GM12878 (cell line): ENCODE data around the gene PIP5KL1. TPM values are rescaled to one million over a fixed set of nuclear protein-coding genes. Genes with fewer than 3 reads are reported as not detected.

Experiments
- ATAC-seq: fragments of 200-7000 bp; cut with Tn5 transposase; 3 replicates; pipeline ENCODE4 v1.9.1; 2020; ENCODE audit warnings: mild to moderate bottlenecking, moderate library complexity
- BruUV-seq: library from RNA; stranded (reverse); fragments of 400-500 nt; replicated peaks from 2 replicates; lab custom pipeline; 2021; lab: Mats Ljungman, UMichigan
- CTCF ChIA-PET: fragments of 300-600 bp; sonication (Branson Sonifier 250); formaldehyde crosslinking; extraction: SDS; loops from one replicate; lab custom pipeline; 2021; ENCODE audit warnings: inconsistent platforms; lab: Yijun Ruan, JAX
- POLR2A ChIA-PET: fragments of 350-600 bp; formaldehyde crosslinking; extraction: SDS; loops from one replicate; lab custom pipeline; 2021; ENCODE audit warnings: inconsistent platforms; lab: Charles Lee
- RAD21 ChIA-PET: fragments of 300-600 bp; sonication (Branson Sonifier 250); formaldehyde crosslinking; loops from one replicate; lab custom pipeline; 2023; ENCODE audit warnings: antibody characterized with exemption; ENCODE audit not compliant: unreplicated experiment; lab: Charles Lee
- SMC1A ChIA-PET: fragments of 300-600 bp; sonication (Branson Sonifier 250); formaldehyde crosslinking; loops from one replicate; lab custom pipeline; 2023; ENCODE audit not compliant: unreplicated experiment, uncharacterized antibody; lab: Charles Lee
- DNase-seq: peaks from one replicate; pipeline ENCODE4 v3.0.0-alpha.2; 2011; ENCODE audit warnings: low read depth, low spot score
- FAIRE-seq: peaks from 3 replicates; lab custom pipeline; 2011; peaks lifted over from hg19 to GRCh38; lab: Jason Lieb, UNC
- H2AFZ ChIP-seq: 2 replicates; pipeline ENCODE4 v1.6.0; 2011; ENCODE audit warnings: low read depth, low read length, control low read depth; ENCODE audit not compliant: control insufficient read depth
- H3K27ac ChIP-seq: 2 replicates; pipeline ENCODE4 v1.5.1; 2011; ENCODE audit warnings: control low read depth; ENCODE audit not compliant: control insufficient read depth, insufficient read depth
- H3K27me3 ChIP-seq, 2 experiments: replicated peaks in 1 of 2; 2 replicates each; pipeline versions ENCODE4 v1.6.0 to v1.6.1; 2011; ENCODE audit warnings: low read length in 1 of 2; ENCODE audit not compliant: control insufficient read depth in 2 of 2, insufficient read depth in 2 of 2
- H3K36me3 ChIP-seq, 2 experiments: 2 replicates each; pipeline ENCODE4 v1.5.1; 2011; ENCODE audit warnings: low read length in 1 of 2; ENCODE audit not compliant: control insufficient read depth in 2 of 2, insufficient read depth in 2 of 2
- H3K4me1 ChIP-seq: 2 replicates; pipeline ENCODE4 v1.6.1; 2011; ENCODE audit warnings: mild to moderate bottlenecking, low read length, moderate library complexity, mixed read lengths; ENCODE audit not compliant: control insufficient read depth, insufficient read depth
- H3K4me2 ChIP-seq: 2 replicates; pipeline ENCODE4 v1.6.0; 2011; ENCODE audit warnings: control low read depth; ENCODE audit not compliant: control insufficient read depth, insufficient read depth
- H3K4me3 ChIP-seq: fragments of 200-600 bp; sonication (generic); 2 replicates; pipeline ENCODE4 v1.5.1; 2016
- H3K79me2 ChIP-seq: 2 replicates; pipeline ENCODE4 v1.6.0; 2011; ENCODE audit warnings: low read length; ENCODE audit not compliant: control insufficient read depth, insufficient read depth
- H3K9ac ChIP-seq: 2 replicates; pipeline ENCODE4 v1.8.0; 2011; ENCODE audit warnings: low read length, control low read depth, mixed read lengths; ENCODE audit not compliant: control insufficient read depth, insufficient read depth
- H3K9me3 ChIP-seq: replicated peaks from 3 replicates; pipeline ENCODE4 v1.5.1; 2011; ENCODE audit warnings: mild to moderate bottlenecking, low read length; ENCODE audit not compliant: control insufficient read depth, insufficient read depth
- H4K20me1 ChIP-seq: 2 replicates; pipeline ENCODE4 v1.6.0; 2011; ENCODE audit not compliant: control insufficient read depth, insufficient read depth
- CBFB ChIP-seq: IDR thresholded peaks from 2 replicates; pipeline ENCODE4 v1.6.1; 2016; ENCODE audit warnings: antibody characterized with exemption, low read depth
- CBX5 ChIP-seq: sonication (generic); IDR thresholded peaks from 2 replicates; pipeline ENCODE4 v1.6.1; 2016; ENCODE audit warnings: low read depth, moderate library complexity, mild to moderate bottlenecking, inconsistent platforms
- DPF2 ChIP-seq: fragments of 450-650 bp; IDR thresholded peaks from 2 replicates; pipeline ENCODE4 v1.6.1; 2017; ENCODE audit warnings: mild to moderate bottlenecking
- ETV6 ChIP-seq, 2 experiments: fragments of 450-650 bp in 1 of 2; IDR thresholded peaks in 1 of 2; conservative IDR thresholded peaks in 1 of 2; 2 replicates each; pipeline ENCODE4 v1.6.1; 2014; ENCODE audit warnings: antibody characterized with exemption in 1 of 2, borderline replicate concordance in 1 of 2, low read depth in 1 of 2, mild to moderate bottlenecking in 1 of 2, moderate library complexity in 1 of 2
- MAX ChIP-seq: IDR thresholded peaks from 2 replicates; pipeline ENCODE4 v1.6.1; 2012; ENCODE audit warnings: low read depth, low read length, improper control_type of control experiment
- WGBS: methylation state at CpG from one replicate; pipeline ENCODE4 v1.1.6; 2016; ENCODE audit warnings: low lambda C conversion rate; ENCODE audit not compliant: insufficient replicate concordance, insufficient coverage; ENCODE audit errors: missing lambda C conversion rate; 5-methylcytosine and 5-hydroxymethylcytosine counted together
- in situ Hi-C: fragments of 300-500 bp; cut with MboI; formaldehyde crosslinking; loops from 9 replicates; pipeline ENCODE4 v1.14.3; 2018; ENCODE audit warnings: mixed read lengths
- intact Hi-C: fragments of 100-400 bp; cut with micrococcal nuclease; formaldehyde crosslinking; loops from one replicate; pipeline ENCODE4 v1.14.2; 2022; ENCODE audit not compliant: unreplicated experiment
- polyA plus RNA-seq, 11 experiments: library from polyadenylated mRNA; depleted of rRNA in 4 of 11; unstranded in 6 of 11; stranded (reverse) in 5 of 11; fragments of >200 nt; fragmentation: Nextera tagmentation in 4 of 11; fragmentation: Illumina TruSeq in 1 of 11; extraction: Ambion mirVana in 4 of 11; extraction: Trizol in 1 of 11; gene quantifications; 1 replicate in 1 of 11; 2 replicates in 10 of 11; pipeline versions ENCODE4 v1.2.1 to v1.2.3, GENCODE V29; 2011 to 2016; ENCODE audit warnings: inconsistent platforms in 2 of 11, missing spikeins in 2 of 11, low read depth in 1 of 11
- total RNA-seq, 4 experiments: library from RNA; depleted of rRNA in 3 of 4; stranded (reverse); fragments of >200 nt in 3 of 4; fragmentation: Illumina TruSeq in 1 of 4; extraction: Trizol in 1 of 4; gene quantifications; 2 replicates each; pipeline versions ENCODE4 v1.2.1 to v1.2.3, GENCODE V29; 2013 to 2021
- TF ChIP-seq, protein P1 (sequence below): IDR thresholded peaks from 2 replicates; pipeline ENCODE4 v1.6.1; 2012; ENCODE audit warnings: low read depth, low read length, improper control_type of control experiment

Gene PIP5KL1
- total and polyA plus RNA-seq, 10 of the 15 experiments (the other 5 are each of a cell fraction or from before 2014, with no cell fraction given), result 0.04 to 0.67 (median 0.43) TPM; not detected in 2

GRCh38 chr9:127927201-127927987, 3.2 kb downstream of the PIP5KL1 start:
- no peaks in the 10 kb centered on the region for H3K9me3 ChIP-seq
- no peak for DNase-seq
- TF ChIP-seq MAX (no peak), ETV6 (conservative IDR thresholded peaks at IDR 0.05 in 1 of 2, IDR thresholded peaks at IDR 0.05 in 1 of 2; ENCODE audit: borderline replicate concordance in 1 of 2, low read depth in 1 of 2) (no peak), CBFB (no peak), DPF2 (no peak), CBX5 (no peak)
- TF ChIP-seq, protein P1, sequence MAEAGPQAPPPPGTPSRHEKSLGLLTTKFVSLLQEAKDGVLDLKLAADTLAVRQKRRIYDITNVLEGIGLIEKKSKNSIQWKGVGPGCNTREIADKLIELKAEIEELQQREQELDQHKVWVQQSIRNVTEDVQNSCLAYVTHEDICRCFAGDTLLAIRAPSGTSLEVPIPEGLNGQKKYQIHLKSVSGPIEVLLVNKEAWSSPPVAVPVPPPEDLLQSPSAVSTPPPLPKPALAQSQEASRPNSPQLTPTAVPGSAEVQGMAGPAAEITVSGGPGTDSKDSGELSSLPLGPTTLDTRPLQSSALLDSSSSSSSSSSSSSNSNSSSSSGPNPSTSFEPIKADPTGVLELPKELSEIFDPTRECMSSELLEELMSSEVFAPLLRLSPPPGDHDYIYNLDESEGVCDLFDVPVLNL, result no peak
- TF ChIP-seq, all 136 proteins: peak for 0
- no peaks in the 10 kb centered on the region for H3K79me2 ChIP-seq
- in situ Hi-C loops, result loop anchor here (5.0 kb wide), 1 partner anchor 425 kb away; no protein-coding TSS in a partner anchor
- FAIRE-seq (no peak), ATAC-seq (peak; percentile 10)
- SMC1A ChIA-PET, result interaction anchor here (1.5 kb wide), 1 partner anchor 28 kb away, joined by 3 read pairs; no protein-coding TSS in a partner anchor
- WGBS, result 4% methylated on average over 39 of the region's 56 CpGs
- H4K20me1 ChIP-seq, result peaks cover 2% of the 10 kb centered on the region; the same call in 1 of the 2 replicates
- intact Hi-C loops, result no loop called here
- peaks cover 2 to 4% of the 10 kb centered on the region in 2 experiments; a peak in 3 of 4 replicates for H3K27me3 ChIP-seq
- H2AFZ ChIP-seq, result peak overlapping the region; percentile 44; the same call in 1 of the 2 replicates
- no TSS peak for BruUV-seq
- no peaks in the 10 kb centered on the region for H3K36me3 ChIP-seq
- H3K4me2 ChIP-seq, result peak overlapping the region; percentile 95
- H3K9ac ChIP-seq, result no peak overlapping the region; the same call in 1 of the 2 replicates
- RAD21 ChIA-PET, result no interaction called here
- H3K27ac ChIP-seq, result no peak overlapping the region
- H3K4me3 ChIP-seq, result peak overlapping the region; percentile 47; the same call in 1 of the 2 replicates
- peaks cover 21% of the 10 kb centered on the region for H3K4me1 ChIP-seq
- CTCF ChIA-PET, result no interaction called here
- POLR2A ChIA-PET, result no interaction called here
